HG03064 (cell line): ENCODE measurements around the gene SOD2.

Experiments
- ATAC-seq: cut with Tn5 transposase; IDR thresholded peaks from one replicate; pipeline ENCODE4 v1.9.1; 2021; ENCODE audit warnings: low read depth; ENCODE audit not compliant: unreplicated experiment

Gene SOD2

DNA sequence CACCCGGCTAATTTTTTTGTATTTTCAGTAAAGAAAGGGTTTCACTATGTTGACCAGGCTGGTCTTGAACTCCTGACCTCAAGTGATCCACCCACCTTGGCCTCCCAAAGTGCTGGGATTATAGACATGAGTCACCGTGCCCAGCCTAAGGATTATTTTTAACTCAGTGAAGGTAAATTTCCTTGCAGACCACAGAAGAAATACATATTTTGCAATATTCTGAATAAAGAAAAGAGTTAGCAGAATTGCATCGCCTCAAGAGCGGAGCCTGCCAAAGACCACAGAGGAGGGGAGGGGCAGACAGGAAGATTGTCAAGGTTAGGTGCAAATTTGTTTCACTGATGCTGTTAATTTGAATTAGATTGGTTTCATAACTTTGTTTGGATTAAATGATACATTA is 47.4 kb downstream of the SOD2 start:
- no peak for ATAC-seq
